ENCODE data around the gene WDR4.
"Not testable (repeated sequence)": the region's sequence is repeated elsewhere in the genome, so short reads cannot be mapped to it uniquely, and the experiment has no call there.

DNA sequence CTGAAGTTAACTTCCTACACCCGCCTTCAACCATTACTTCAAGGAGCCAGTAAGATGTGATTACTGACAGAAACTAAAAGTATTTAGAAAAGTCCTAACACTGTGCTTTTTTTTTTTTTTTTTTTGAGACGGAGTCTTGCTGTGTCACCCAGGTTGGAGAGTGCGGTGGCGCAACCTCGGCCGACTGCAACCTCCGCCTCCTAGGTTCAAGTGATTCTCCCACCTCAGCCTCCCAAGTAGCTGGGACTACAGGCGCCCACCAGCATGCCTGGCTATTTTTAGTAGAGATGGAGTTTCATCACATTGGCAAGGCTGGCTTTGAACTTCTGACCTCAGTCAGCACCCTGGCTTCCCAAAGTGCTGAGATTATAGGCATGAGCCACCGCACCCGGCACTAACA, 3.5 kb downstream of the WDR4 start:
- TF ChIP-seq, protein P1, sequence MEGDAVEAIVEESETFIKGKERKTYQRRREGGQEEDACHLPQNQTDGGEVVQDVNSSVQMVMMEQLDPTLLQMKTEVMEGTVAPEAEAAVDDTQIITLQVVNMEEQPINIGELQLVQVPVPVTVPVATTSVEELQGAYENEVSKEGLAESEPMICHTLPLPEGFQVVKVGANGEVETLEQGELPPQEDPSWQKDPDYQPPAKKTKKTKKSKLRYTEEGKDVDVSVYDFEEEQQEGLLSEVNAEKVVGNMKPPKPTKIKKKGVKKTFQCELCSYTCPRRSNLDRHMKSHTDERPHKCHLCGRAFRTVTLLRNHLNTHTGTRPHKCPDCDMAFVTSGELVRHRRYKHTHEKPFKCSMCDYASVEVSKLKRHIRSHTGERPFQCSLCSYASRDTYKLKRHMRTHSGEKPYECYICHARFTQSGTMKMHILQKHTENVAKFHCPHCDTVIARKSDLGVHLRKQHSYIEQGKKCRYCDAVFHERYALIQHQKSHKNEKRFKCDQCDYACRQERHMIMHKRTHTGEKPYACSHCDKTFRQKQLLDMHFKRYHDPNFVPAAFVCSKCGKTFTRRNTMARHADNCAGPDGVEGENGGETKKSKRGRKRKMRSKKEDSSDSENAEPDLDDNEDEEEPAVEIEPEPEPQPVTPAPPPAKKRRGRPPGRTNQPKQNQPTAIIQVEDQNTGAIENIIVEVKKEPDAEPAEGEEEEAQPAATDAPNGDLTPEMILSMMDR (IDR thresholded peaks at IDR 0.05) = not testable (repeated sequence)
- TF ChIP-seq POLR2A, EP300, POLR2AphosphoS5 (IDR thresholded peaks at IDR 0.05): not testable (repeated sequence)
